GM23338 (cell line): ENCODE results near the gene GNB1L. TPM values are rescaled to one million over a fixed set of nuclear protein-coding genes. Genes with fewer than 3 reads are reported as not detected.

Source experiments
- ATAC-seq: fragments of 200-7000 bp; cut with Tn5 transposase; 3 replicates; pipeline ENCODE4 v1.9.1; 2020
- DNase-seq: peaks from one replicate; pipeline ENCODE4 v3.0.0-alpha.2; 2015; ENCODE audit warnings: low spot score
- H2AFZ ChIP-seq: fragments of 200-600 bp; sonication (generic); 2 replicates; pipeline ENCODE4 v1.8.0; 2016; ENCODE audit warnings: antibody characterized with exemption, mild to moderate bottlenecking, moderate library complexity
- H3F3A ChIP-seq: fragments of 200-600 bp; sonication (generic); replicated peaks from 2 replicates; pipeline ENCODE4 v1.8.0; 2017; ENCODE audit warnings: antibody characterized with exemption, mixed run types, low read depth
- H3K27ac ChIP-seq: fragments of 200-600 bp; sonication (generic); 2 replicates; pipeline ENCODE4 v1.6.1; 2016; ENCODE audit warnings: low read depth
- H3K27me3 ChIP-seq: fragments of 200-600 bp; sonication (generic); 2 replicates; pipeline ENCODE4 v1.8.0; 2016; ENCODE audit warnings: mild to moderate bottlenecking, mixed run types, moderate library complexity; ENCODE audit not compliant: insufficient read depth
- H3K36me3 ChIP-seq: fragments of 200-600 bp; sonication (generic); 2 replicates; pipeline ENCODE4 v1.8.0; 2016; ENCODE audit warnings: mild to moderate bottlenecking; ENCODE audit not compliant: insufficient read depth
- H3K4me1 ChIP-seq: fragments of 200-600 bp; sonication (generic); 2 replicates; pipeline ENCODE4 v1.8.0; 2016; ENCODE audit warnings: mild to moderate bottlenecking, moderate library complexity; ENCODE audit not compliant: insufficient read depth
- H3K4me2 ChIP-seq: fragments of 200-600 bp; sonication (generic); 2 replicates; pipeline ENCODE4 v1.7.1; 2017; ENCODE audit warnings: mixed run types
- H3K4me3 ChIP-seq: fragments of 200-600 bp; sonication (generic); 2 replicates; pipeline ENCODE4 v1.6.1; 2016; ENCODE audit warnings: mixed run types
- H3K79me2 ChIP-seq: fragments of 200-600 bp; sonication (generic); replicated peaks from 2 replicates; pipeline ENCODE4 v1.8.0; 2017; ENCODE audit warnings: mild to moderate bottlenecking; ENCODE audit not compliant: insufficient read depth
- H3K9me2 ChIP-seq: fragments of 200-600 bp; sonication (generic); 2 replicates; pipeline ENCODE4 v1.8.0; 2017; ENCODE audit not compliant: insufficient read depth
- H4K20me1 ChIP-seq: fragments of 200-600 bp; sonication (generic); replicated peaks from 2 replicates; pipeline ENCODE4 v1.8.0; 2017; ENCODE audit warnings: mild to moderate bottlenecking; ENCODE audit not compliant: insufficient read depth
- H3K27ac Mint-ChIP-seq: 2 replicates; pipeline ENCODE4 v1.8.0; 2020; ENCODE audit warnings: inconsistent platforms, mild to moderate bottlenecking, moderate library complexity, mixed read lengths
- H3K27me3 Mint-ChIP-seq: 3 replicates; pipeline ENCODE4 v1.8.0; 2022; ENCODE audit warnings: low read depth, mild to moderate bottlenecking, moderate library complexity, mixed read lengths, inconsistent platforms; ENCODE audit not compliant: insufficient read depth, poor library complexity
- H3K36me3 Mint-ChIP-seq: 3 replicates; pipeline ENCODE4 v1.8.0; 2021; ENCODE audit warnings: low read depth, mild to moderate bottlenecking, inconsistent platforms, moderate library complexity, mixed read lengths
- H3K4me1 Mint-ChIP-seq: 3 replicates; pipeline ENCODE4 v1.8.0; 2020; ENCODE audit warnings: mild to moderate bottlenecking, inconsistent platforms, mixed read lengths
- H3K4me3 Mint-ChIP-seq: 3 replicates; pipeline ENCODE4 v1.8.0; 2021; ENCODE audit warnings: moderate library complexity, mild to moderate bottlenecking, inconsistent platforms, mixed read lengths
- H3K9me3 Mint-ChIP-seq: 3 replicates; pipeline ENCODE4 v1.8.0; 2020; ENCODE audit warnings: moderate library complexity, mild to moderate bottlenecking, inconsistent platforms, mixed read lengths
- CREB1 ChIP-seq: fragments of 250-450 bp; sonication (Bioruptor Pico); IDR thresholded peaks from 2 replicates; pipeline ENCODE4 v1.5.0; 2020; ENCODE audit warnings: low read depth, mild to moderate bottlenecking, moderate library complexity
- CTCF ChIP-seq, 2 experiments: fragments of 200-600 bp in 1 of 2; sonication (generic) in 1 of 2; conservative IDR thresholded peaks; 2 replicates each; pipeline versions ENCODE4 v1.5.1 to v1.6.1; 2016 to 2017; ENCODE audit warnings: antibody characterized with exemption in 2 of 2, low read depth in 2 of 2, mild to moderate bottlenecking in 2 of 2, moderate library complexity in 1 of 2
- EZH2 ChIP-seq: fragments of 200-600 bp; sonication (generic); IDR thresholded peaks from one replicate; pipeline ENCODE4 v1.8.0; 2017; ENCODE audit warnings: antibody characterized with exemption, mild to moderate bottlenecking, low read depth; ENCODE audit not compliant: unreplicated experiment
- EZH2phosphoT487 ChIP-seq: fragments of 200-600 bp; sonication (generic); IDR thresholded peaks from one replicate; pipeline ENCODE4 v1.8.1; 2018; ENCODE audit warnings: antibody characterized with exemption; ENCODE audit not compliant: unreplicated experiment
- JUNB ChIP-seq: IDR thresholded peaks from one replicate; pipeline ENCODE4 v1.6.1; 2016; ENCODE audit warnings: antibody characterized with exemption; ENCODE audit not compliant: unreplicated experiment
- NANOG ChIP-seq: IDR thresholded peaks from 2 replicates; pipeline ENCODE4 v1.6.1; 2016; ENCODE audit warnings: antibody characterized with exemption, borderline replicate concordance
- POLR2AphosphoS5 ChIP-seq: IDR thresholded peaks from 2 replicates; pipeline ENCODE4 v1.6.1; 2016; ENCODE audit warnings: antibody characterized with exemption, low read depth
- STAT1 ChIP-seq: IDR thresholded peaks from one replicate; pipeline ENCODE4 v1.6.1; 2016; ENCODE audit warnings: antibody characterized with exemption; ENCODE audit not compliant: unreplicated experiment
- ZNF114 ChIP-seq: fragments of 250-450 bp; sonication (Bioruptor Pico); IDR thresholded peaks from 2 replicates; pipeline ENCODE4 v1.5.0; 2020; ENCODE audit warnings: mild to moderate bottlenecking, moderate library complexity
- ZNF331 ChIP-seq: fragments of 250-450 bp; sonication (Bioruptor Pico); IDR thresholded peaks from 2 replicates; pipeline ENCODE4 v1.5.0; 2020; ENCODE audit warnings: low read depth, mild to moderate bottlenecking, moderate library complexity
- ZNF462 ChIP-seq: fragments of 250-450 bp; sonication (Bioruptor Pico); IDR thresholded peaks from 2 replicates; pipeline ENCODE4 v1.5.0; 2020; ENCODE audit warnings: mild to moderate bottlenecking, moderate library complexity
- long read RNA-seq: library from polyadenylated mRNA; unstranded; transcript quantifications from one replicate; pipeline ENCODE4 v2.0.0, GENCODE V29; 2020; ENCODE audit not compliant: unreplicated experiment
- polyA plus RNA-seq: library from polyadenylated mRNA; unstranded; fragments of >200 nt; fragmentation: Nextera tagmentation; extraction: Ambion mirVana; gene quantifications from 2 replicates; pipeline ENCODE4 v1.2.1, GENCODE V29; 2016
- total RNA-seq: library from RNA; depleted of rRNA; stranded (reverse); fragments of >200 nt; shearing (Covaris generic); gene quantifications from 2 replicates; pipeline ENCODE4 v1.2.3, GENCODE V29; 2014; rRNA removed
- TF ChIP-seq, protein P1 (sequence below): IDR thresholded peaks from one replicate; pipeline ENCODE4 v1.6.1; 2018; ENCODE audit warnings: antibody characterized with exemption; ENCODE audit not compliant: unreplicated experiment

GNB1L gene, protein sequence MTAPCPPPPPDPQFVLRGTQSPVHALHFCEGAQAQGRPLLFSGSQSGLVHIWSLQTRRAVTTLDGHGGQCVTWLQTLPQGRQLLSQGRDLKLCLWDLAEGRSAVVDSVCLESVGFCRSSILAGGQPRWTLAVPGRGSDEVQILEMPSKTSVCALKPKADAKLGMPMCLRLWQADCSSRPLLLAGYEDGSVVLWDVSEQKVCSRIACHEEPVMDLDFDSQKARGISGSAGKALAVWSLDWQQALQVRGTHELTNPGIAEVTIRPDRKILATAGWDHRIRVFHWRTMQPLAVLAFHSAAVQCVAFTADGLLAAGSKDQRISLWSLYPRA
- total RNA-seq (19.2 and 27.8 TPM in 2 replicates), polyA plus RNA-seq (15.2 and 17.4 TPM in 2 replicates)
- long read RNA-seq, full-length matches to known transcripts = 18 of 35 reads
- long read RNA-seq, partial matches to known transcripts = 1 of 35 reads
- long read RNA-seq, other reads (novel, unspliced or antisense) = 16 of 35 reads

DNA sequence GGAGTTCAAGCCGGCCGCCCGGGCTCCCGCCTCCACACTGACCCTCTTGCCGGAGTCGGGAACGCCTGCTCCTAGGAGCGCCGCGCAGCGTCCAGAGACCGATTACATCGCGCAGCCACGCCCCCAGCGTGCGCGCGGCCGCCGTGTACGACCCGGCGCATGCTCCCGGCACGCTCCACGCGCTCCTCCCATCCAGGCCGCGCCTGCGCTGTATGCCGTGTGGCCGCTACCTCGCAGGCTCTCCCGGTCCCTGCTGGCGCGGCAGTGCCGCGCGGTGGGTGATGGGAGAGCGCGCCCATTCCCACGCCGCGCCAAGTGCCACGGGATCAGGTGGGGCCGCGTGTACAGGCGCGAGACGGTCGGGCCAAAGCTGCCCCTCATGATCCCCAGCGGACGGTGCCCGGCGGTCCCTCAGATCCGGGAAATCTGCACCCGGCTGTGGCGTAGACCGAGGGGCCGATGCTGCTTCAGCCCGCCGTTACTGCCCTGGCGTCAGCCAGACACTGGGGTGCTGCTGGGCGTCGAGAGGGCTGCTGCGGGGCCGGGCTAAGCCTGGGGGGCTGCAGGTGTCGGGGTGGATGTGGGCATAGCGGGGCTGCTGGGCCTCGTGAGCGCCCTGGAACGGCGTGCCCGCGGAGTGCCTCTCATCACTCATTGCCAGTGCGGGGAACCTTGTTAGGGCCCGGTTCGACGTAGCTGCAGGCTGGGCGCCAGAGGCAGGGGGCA is at the start of gene GNB1L, which contains the start of gene RTL10:
TSS of gene GNB1L (minus strand) at position 97 of the 726 bp plus-strand sequence. CDS start 33,519 bp downstream, outside the sequence.
TSS of gene RTL10 (minus strand) at position 97 of the 726 bp plus-strand sequence. CDS start 2,613 bp downstream, outside the sequence.
- H3K9me3 Mint-ChIP-seq = no peaks in the 10 kb centered on the region
- 0 out of 2 replicates have a peak within 1 kb of the TSS, but pooled peaks have one; percentile 32 for H3K27ac ChIP-seq
- peaks cover 33% of the 10 kb centered on the region for H3K79me2 ChIP-seq
- peak within 1 kb of the TSS; percentile 96 for H3K4me3 ChIP-seq
- H3K36me3 ChIP-seq = no peaks in the 10 kb centered on the region
- H3K27ac Mint-ChIP-seq = peak within 1 kb of the TSS; percentile 86
- ATAC-seq (peak; percentile 89), DNase-seq (peak; percentile 98)
- 0 out of 2 replicates have a peak, but pooled peaks cover 4% of the 10 kb centered on the region for H4K20me1 ChIP-seq
- H3K4me3 Mint-ChIP-seq = peak within 1 kb of the TSS; percentile 98
- 0 out of 2 replicates have a peak, but pooled peaks cover 4% of the 10 kb centered on the region for H3F3A ChIP-seq
- H3K36me3 Mint-ChIP-seq = peaks cover 27% of the 10 kb centered on the region
- peaks cover 40% of the 10 kb centered on the region for H3K4me1 Mint-ChIP-seq
- no peaks in the 10 kb centered on the region for H3K9me2 ChIP-seq
- H3K4me1 ChIP-seq = peaks cover 19% of the 10 kb centered on the region; the same call in 1 of the 2 replicates
- H2AFZ ChIP-seq = peak within 1 kb of the TSS; percentile 89; the same call in 1 of the 2 replicates
- no peaks in the 10 kb centered on the region for H3K27me3 ChIP-seq
- peak within 1 kb of the TSS; percentile 98 for H3K4me2 ChIP-seq
- H3K27me3 Mint-ChIP-seq = peaks cover 16% of the 10 kb centered on the region
- TF ChIP-seq JUNB = no peak
- TF ChIP-seq POLR2AphosphoS5 = peak; percentile 94
- TF ChIP-seq, protein P1, sequence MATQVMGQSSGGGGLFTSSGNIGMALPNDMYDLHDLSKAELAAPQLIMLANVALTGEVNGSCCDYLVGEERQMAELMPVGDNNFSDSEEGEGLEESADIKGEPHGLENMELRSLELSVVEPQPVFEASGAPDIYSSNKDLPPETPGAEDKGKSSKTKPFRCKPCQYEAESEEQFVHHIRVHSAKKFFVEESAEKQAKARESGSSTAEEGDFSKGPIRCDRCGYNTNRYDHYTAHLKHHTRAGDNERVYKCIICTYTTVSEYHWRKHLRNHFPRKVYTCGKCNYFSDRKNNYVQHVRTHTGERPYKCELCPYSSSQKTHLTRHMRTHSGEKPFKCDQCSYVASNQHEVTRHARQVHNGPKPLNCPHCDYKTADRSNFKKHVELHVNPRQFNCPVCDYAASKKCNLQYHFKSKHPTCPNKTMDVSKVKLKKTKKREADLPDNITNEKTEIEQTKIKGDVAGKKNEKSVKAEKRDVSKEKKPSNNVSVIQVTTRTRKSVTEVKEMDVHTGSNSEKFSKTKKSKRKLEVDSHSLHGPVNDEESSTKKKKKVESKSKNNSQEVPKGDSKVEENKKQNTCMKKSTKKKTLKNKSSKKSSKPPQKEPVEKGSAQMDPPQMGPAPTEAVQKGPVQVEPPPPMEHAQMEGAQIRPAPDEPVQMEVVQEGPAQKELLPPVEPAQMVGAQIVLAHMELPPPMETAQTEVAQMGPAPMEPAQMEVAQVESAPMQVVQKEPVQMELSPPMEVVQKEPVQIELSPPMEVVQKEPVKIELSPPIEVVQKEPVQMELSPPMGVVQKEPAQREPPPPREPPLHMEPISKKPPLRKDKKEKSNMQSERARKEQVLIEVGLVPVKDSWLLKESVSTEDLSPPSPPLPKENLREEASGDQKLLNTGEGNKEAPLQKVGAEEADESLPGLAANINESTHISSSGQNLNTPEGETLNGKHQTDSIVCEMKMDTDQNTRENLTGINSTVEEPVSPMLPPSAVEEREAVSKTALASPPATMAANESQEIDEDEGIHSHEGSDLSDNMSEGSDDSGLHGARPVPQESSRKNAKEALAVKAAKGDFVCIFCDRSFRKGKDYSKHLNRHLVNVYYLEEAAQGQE = no peak
- no peak for TF ChIP-seq ZNF331 (CRISPR knock-in tag)
- no peak for TF ChIP-seq STAT1
- peak in 1 of 2 experiments; percentile 6; a peak in 1 of 4 replicates for TF ChIP-seq CTCF (conservative IDR thresholded peaks at IDR 0.05; ENCODE audit: low read depth in 2 of 2)
- TF ChIP-seq EZH2 = no peak
- 0 out of 2 replicates have a peak, but pooled peaks have one; percentile 54 for TF ChIP-seq CREB1 (CRISPR knock-in tag)
- no peak for TF ChIP-seq ZNF462
- TF ChIP-seq EZH2phosphoT487 = no peak
- TF ChIP-seq NANOG = no peak
- TF ChIP-seq ZNF114 = no peak
